ENCODE results near the gene GNGT1.
A peak's percentile ranks its signal among the peaks of the same experiment; 100 is the strongest.
"Not testable (repeated sequence)": the region's sequence is repeated elsewhere in the genome, so short reads cannot be mapped to it uniquely, and the experiment has no call there.

The GNGT1 gene

DNA sequence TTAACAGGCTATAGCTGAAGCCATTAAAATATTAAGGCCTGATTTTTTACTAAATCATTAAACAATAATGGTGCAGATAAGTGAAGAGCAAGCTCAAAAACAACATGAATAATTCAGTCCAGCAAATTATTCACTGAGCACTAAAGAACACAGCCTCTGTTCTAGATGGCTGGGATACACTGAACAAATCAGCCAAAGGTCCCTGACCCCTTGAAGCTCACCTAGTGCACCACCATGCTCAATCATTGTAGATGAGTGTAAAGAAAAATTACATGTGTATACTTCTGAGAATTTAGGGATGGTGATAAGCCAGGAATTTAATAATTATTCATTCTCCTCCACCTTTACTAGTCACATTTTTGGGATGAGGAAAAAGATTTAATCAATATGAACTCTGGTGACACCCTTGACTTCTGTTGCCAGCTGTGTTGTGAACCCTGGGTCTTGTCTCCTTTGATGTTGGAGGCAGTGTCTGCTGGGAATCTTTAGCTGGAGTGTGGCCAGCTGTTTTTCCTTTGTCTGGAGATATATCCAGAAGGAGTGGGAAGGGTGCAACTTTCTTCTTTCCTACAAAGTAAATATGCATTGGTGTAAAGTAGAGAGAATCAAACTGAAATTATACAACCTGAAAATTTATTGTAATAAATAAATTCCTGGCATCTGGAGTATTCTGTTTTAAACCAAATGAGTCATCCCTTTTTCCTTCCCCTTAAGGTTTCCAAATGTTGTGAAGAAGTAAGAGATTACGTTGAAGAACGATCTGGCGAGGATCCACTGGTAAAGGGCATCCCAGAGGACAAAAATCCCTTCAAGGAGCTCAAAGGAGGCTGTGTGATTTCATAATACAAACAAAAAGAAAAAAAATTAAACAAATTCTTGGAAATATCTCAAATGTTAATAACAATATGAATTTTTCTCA is 4.0 kb downstream of the GNGT1 start:
- peak; percentile 5 for DNase-seq (ENCODE audit: low read depth)

DNA sequence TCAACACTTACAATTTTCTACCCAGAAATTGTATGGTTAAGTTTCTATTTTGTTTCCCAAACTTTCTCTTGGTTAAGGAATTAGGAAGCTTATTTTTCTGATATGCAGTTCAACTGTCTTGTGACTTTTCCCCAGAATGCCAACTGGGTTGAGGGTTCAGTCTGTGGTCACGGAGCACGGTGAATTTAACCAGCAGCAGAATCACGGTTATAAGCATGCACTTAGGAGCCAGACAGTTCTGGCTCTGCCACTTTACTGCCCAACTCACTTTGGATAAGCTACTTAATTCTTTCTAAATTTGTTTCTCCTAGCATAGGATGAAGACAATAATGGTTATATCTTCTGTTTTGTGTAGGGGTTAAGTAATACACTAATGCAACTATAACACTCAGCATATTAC is 4.9 kb downstream of the GNGT1 start:
- not testable (repeated sequence) for DNase-seq (ENCODE audit: low read depth)

DNA sequence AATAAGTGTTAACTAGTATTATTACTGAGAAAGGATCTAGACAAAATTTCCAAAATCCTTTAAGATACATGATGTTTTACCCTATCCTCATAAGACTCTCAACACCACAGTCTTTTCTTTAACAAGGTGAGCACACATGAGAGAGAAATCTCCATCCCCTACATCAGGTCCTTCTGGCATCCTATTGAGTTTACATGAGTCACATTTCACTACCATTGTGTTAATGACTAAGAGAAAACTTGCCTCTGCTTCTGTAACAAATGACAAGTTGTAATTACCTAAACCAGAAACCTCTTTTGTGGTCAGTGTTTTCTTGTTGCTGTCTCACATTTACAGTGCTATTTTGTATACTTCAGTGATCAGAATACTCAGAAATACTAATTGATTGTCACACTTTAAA is 5.3 kb downstream of the GNGT1 start:
- not testable (repeated sequence) for DNase-seq (ENCODE audit: low read depth)

DNA sequence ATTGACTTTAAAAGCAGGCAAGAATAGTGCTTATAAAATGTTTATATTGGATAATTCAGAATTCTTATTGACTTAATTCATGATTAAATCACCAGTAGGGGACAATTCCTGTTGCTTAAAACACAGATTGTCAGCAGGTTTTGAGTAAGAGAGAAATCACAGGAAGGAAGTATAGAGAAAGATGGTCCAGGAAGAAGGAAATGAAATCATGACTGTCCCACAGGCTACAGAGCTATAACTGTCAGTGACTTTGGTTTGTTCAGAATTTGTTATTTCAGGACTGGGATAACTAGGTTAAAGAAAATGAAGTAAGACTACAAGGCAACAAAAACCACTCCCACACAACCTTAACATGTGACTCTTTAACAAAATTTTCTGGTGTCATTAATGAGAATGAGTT is 6.8 kb downstream of the GNGT1 start:
- no peak for DNase-seq (ENCODE audit: low read depth)

DNA sequence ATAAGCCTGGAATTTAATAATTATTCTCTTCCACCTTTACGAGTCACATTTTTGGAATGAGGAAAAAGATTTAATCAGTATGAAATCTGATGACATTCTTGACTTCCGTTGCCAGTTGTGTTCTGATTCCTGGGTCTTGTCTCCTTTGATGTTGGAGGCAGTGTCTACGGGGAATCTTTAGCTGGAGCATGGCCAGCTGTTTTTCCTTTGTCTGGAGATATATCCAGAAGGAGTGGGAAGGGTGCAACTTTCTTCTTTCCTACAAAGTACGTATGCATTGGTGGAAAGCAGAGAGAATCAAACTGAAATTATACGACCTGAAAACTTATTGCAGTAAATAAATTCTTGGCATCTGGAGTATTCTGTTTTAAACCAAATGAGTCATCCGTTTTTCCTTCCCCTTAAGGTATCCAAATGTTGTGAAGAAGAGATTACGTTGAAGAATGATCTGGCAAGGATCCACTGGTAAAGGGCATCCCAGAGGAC is 8.3 kb downstream of the GNGT1 start:
- peak; percentile 16 for DNase-seq (ENCODE audit: low read depth)

DNA sequence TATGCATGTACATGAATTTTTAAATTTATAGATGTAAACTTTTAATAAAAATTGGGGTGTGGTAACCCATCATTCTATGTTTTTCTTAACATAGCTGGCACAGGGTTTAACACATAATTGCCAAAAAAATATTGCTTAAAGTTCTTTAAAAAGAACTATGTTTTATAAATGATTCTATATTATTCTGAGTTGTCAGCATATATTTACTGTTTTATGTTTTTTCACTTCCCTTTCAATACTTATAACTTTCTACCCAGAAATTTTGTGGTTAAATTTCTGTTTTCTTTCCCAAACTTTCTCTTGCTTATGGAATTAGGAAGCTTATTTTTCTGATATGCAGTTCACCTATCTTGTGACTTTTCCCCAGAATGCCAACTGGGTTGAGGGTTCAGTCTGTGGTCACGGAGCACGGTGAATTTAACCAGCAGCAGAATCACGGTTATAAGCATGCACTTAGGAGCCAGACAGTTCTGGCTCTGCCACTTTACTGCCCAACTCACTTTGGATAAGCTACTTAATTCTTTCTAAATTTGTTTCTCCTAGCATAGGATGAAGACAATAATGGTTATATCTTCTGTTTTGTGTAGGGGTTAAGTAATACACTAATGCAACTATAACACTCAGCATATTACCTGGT is 9.0 kb downstream of the GNGT1 start:
- DNase-seq (ENCODE audit: low read depth) = not testable (repeated sequence)

DNA sequence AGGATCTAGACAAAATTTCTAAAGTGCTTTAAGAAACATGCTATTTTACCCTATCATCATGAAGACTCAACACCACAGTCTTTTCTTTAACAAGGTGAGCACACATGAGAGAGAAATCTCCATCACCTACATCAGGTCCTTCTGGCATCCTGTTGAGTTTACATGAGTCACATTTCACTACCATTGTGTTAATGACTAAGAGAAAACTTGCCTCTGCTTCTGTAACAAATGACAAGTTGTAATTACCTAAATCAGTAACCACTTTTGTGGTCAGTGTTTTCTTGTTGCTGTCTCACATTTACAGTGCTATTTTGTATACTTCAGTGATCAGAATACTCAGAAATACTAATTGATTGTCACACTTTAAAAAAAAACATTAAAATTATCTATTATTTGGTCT is 9.5 kb downstream of the GNGT1 start:
- DNase-seq (ENCODE audit: low read depth) = not testable (repeated sequence)

DNA sequence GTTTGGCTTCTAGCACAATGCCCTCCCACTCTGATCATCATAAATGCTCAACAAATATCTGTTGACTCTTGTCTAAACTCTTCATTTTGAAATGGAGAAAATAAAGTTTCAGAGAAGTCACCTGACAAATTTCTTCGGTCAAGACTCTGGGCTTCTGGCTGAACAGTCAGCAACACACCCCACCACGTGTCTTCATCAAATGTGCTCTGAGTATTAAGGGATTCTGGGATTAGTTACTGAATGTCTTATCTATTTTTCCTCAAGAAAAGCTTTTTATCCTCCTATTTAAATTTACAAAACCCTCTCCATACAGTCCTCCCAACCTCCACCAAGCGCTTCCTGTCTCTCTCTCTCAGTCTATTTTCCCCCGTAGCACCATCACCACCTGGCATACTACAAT is 9.9 kb downstream of the GNGT1 start:
- not testable (repeated sequence) for DNase-seq (ENCODE audit: low read depth)

DNA sequence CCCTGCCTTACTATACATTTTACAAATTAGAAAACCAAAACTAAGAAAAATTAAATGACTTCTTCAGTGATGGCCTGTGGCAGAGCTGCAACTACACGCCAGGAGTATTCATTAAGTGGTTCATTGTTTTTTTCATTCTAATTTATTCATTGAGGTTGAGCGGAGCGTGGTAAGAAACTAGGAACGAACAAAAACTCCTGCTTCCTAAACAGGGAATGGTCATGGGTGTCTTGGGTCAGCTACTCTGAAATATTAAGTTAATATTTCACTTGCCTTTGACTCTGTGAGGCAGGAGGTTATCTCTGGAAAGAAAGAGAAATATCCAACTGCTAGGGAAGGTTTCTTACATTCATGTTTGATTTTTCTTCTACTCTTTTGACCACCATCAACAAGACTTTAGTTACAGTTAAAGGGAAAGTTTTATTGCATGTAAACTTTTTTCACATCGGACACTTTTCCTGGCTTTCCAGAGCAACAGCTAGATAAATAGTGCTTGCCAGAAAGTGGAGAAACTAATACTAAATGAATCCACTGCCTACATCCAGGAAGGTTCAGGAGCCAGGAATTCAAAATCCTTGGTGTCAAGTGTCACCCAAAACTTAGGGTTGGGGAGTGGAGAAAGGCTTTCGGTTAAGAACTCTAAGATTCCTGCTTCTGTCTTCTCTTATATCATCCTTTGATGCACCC is 14.3 kb downstream of the GNGT1 start:
- DNase-seq (ENCODE audit: low read depth) = no peak

DNA sequence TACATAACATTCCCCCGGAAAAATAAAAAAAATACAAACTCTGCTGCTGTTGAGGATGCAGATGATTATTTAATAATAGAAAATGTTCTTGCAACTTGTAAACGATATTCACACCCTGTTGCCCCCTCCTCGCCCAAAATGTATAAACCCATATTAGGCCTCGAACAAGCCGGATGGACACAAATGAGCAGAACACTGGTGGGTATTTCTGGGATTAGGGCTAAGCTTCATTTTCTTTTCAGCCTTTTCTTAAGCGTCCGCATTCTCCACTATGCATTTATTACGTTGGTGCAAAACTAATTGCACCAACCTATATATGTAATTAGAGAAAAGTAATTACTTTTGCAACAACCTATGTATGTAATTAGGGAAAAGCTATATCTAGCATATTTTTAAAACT is 14.8 kb downstream of the GNGT1 start:
- no peak for DNase-seq (ENCODE audit: low read depth)

DNA sequence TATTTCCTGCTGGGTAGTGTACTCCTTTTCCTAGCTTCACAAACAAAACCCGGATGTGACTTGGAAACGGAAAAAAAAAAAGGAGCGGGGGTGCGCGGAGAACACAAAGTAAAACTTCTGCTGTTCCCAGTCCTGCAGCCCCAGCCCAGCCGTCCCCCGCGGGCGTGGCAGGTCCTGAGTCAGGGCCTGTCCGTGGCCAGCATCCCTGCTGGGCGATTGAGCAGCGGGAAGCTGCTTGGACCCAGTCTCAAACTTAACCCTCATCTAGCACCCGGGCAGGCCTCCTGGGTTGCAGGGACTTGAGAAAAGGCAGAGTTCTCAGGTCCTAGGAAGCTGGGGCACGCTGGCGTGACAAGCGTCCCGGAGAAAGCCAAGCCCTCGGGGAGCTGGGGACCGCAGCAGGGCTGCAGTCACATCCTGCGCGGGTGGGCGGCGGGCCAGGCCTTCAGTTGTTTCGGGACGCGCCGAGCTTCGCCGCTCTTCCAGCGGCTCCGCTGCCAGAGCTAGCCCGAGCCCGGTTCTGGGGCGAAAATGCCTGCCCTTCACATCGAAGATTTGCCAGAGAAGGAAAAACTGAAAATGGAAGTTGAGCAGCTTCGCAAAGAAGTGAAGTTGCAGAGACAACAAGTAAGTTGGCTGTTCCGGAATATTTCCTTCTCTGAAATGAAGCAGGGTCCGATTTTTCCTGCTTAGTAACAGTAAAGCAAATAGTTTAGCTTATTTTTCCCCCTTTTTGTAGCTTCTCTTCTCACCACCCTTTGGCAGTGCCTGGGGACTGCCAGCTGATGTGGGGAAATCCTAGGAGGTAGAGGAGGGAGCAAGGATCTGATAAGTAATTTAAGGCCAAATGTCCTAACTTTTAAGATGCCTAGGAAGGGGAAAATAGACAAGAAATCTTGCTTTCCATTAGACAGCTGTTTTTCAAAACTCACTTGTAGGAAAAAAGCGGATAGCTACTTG is 15.5 kb downstream of the GNGT1 start, which contains the start of gene GNG11:
GNG11 (plus strand) TSS at position 129 of the 960 bp plus-strand sequence; CDS start at position 532, 403 bp downstream.
- no peak for DNase-seq (ENCODE audit: low read depth)

DNA sequence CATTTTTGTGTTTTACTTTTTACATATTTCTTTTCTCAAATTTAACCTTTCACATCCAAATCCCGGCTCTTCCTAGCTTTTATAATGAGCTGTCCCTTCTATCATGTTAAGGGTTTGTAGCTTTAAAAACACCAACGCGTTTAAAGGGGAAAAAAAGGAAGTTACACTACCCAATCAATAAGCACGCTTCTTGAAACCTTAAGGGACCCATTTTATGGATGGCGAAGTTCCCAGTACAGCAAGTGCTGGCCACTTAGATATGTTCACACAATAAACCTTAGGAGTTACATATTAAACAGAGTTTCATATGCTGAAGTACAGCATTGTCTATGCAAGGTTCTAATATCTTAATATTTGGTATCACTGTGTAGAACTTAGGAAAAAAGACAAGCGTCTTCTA is 16.9 kb downstream of the GNGT1 start:
- no peak for DNase-seq (ENCODE audit: low read depth)

DNA sequence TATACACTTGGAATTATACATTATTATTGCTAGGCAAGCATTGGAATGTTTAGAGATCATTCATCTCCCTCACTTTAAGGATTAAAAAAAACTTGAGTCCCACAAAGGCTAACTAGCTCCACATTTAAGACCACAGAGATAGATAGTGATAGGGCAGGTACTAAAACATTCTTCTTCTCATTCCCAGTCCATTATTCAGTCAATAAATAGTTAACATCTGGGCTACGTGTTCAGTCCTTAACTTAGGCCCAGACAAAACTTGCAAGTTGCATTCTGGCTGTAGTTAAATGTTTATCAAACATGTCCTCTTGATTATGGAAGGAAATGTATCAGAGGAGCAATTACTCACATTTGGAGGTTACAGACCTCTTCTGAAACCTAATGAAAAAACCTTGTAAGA is 17.6 kb downstream of the GNGT1 start:
- no peak for DNase-seq (ENCODE audit: low read depth)

DNA sequence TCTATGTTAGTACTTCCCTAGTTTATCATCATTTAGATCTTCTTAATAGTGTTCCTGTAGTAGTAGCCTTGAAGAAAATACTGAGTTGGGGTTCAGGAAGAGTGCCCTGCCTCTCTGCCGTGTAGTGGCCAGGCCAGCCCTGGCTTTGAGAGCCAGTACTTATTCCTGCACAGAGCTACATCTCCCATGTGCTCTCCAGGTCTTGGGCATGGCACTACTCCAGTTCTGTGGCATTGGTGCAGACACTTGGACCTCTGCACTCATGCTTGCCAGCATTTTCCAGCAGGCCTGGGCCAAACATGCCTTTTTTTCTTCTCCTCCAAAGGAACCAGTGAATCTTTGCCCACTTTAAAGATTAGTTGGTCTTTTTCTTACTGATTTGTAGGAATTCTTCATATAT is 20.4 kb downstream of the GNGT1 start:
- DNase-seq (ENCODE audit: low read depth) = no peak

DNA sequence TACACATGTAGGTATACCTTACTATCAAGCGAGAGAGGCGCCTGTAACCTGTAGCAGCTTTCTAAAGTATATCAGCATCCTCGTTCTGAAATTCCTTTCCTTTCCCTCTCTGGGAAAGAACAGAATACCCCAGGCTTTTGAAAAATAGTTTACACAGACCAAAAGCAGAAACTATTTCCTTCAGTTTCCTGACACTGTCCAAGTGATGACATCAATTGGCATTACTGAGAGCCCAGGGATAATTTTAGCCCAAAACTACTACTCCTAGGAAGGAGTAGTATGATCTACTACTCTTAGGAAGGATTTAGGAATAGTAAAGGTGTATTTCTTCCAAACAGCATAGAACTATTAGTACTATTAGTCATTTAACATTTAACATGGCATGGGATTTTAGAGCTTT is 21.2 kb downstream of the GNGT1 start:
- DNase-seq (ENCODE audit: low read depth) = no peak

DNA sequence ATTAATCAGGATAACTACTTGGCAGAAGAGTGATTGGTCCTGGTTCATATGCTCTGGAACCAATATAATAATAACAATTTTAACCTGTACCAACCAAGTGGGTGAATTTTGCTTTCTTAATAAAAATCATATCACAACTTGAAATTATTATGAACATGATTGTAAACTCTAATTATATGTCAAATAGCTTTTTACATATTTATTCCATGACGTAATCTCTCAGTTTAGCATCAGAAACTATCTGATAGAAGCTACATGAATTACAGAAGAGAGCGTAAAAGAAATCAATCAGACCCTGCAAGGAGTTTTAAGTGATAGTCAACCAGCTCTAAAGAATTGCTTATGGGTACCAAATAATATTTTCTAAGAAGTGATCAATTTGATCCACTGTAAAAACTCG is 25.3 kb downstream of the GNGT1 start:
- no peak for DNase-seq (ENCODE audit: low read depth)

DNA sequence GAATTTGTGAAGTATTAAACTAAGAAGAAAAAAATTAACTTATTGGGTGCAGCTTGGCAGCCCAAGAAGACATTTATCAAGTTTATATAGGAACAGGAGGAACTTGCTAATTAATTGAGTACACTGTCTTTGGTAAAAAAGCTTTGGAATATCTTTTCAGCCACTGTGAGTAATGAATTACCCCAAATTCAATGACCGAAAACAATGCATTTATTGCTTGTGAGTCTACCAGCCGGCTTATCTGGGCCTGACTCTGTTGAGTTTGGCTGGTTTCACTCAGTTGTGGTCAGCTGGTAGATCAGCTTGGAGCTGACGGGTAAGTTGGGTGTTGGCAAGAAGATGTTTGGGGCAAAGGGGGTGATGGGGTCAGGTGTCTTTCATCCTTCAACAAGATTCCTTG is 26.8 kb downstream of the GNGT1 start:
- no peak for DNase-seq (ENCODE audit: low read depth)

DNA sequence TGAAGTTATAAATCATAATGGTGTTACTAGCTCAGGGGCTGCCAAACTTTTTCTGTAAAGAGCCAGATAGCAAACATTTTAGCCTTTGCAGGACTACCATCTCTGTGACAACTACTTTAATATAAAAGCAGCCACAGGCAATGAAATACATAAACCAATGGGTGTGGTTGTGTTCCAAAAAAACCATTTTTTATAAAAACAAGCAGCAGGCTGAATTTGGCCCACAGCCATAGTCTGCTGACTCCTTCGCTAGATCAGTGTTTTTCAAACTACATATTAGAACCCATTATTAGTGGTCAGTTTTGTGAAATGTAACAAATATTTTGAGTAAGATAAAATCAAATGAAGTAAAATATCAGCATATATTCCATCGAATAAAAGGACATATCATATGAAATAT is 28.7 kb downstream of the GNGT1 start:
- no peak for DNase-seq (ENCODE audit: low read depth)

DNA sequence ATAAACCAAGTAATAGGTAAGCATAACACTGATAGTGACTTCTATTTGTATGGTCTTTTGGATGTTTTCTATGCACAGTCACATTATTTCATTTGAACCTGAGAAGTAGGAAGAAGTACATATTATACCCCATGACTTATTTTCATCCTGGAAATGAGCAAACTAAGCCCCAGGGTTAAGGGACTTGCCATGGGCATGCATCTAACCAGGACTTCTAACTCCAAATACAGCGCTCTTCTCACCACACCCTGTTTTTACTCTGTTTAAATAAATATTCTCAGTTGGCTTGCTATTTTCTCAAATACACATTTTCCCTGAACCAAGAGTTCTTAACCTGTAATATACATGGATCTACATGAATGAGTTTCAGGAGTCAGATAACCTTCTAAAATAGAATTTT is 31.5 kb downstream of the GNGT1 start:
- no peak for DNase-seq (ENCODE audit: low read depth)

DNA sequence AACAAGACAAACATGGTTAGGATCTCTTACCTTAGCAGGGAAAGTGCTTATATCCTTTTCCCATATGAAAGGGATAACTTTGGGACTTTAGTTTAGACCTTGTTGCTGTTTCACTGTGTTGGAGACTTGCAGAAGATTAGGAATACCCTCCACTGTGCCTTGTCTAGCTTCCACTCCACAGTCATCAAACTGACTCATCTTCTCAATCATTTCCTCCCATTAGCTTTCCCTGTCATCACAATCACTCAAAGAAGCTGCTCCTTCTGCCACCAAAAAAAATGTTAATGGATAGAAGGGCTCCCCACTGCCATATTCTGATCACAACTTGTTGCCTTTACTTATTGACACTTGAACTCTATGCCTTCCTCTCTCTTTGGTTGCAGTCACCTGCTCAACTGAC is 31.9 kb downstream of the GNGT1 start:
- no peak for DNase-seq (ENCODE audit: low read depth)

DNA sequence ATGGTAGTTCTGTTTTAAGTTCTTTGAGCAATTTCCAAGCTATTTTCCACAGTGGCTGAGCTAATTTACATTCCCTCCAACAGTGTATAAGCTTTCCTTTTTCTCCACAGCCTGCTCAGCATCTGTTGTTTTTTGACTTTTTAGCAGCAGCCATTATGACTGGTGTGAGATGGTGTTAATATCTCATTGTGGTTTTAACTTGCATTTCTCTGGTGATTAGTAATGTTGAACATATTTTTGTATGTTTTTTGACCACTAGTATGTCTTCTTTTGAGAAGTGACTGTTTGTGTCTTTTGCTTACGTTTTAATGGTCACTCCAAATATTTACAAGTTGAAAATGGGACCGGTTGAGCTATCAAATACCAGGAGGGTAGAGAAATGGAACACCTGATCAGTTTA is 35.6 kb downstream of the GNGT1 start:
- no peak for DNase-seq (ENCODE audit: low read depth)
